NCI-H187 treated with DMSO at 0.1 percent for 48 hours (cell line): Measurements from ENCODE around the gene CA9.

Source experiments
- DNase-seq: peaks from one replicate; lab custom pipeline; 2025; lab: John Stamatoyannopoulos, UW

Gene CA9

GRCh38 chr9:35717132-35717870, 43.6 kb downstream of the CA9 start:
- no peak for DNase-seq

GRCh38 chr9:35718721-35719511, 45.2 kb downstream of the CA9 start:
- DNase-seq: no peak

DNA sequence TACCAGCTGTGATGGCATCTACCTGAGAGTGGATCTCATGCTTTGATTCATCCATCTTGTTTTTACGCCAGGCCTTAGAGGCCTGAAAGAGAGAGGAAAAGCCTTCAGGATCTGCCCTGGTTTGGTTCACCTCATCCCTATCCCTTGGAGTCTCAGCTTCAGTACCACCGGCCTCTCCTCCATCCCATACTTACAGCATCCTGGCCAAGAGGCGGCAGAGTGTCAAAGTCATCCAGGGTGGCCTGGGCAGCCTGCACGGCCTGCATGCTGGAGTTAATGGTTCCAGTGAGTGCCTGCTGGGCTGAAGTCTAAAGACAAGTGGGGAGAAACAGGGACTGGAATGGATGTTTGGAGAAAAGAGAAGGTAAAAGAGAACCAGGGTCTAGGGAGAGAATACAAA, 45.8 kb downstream of the CA9 start:
- DNase-seq: no peak

DNA sequence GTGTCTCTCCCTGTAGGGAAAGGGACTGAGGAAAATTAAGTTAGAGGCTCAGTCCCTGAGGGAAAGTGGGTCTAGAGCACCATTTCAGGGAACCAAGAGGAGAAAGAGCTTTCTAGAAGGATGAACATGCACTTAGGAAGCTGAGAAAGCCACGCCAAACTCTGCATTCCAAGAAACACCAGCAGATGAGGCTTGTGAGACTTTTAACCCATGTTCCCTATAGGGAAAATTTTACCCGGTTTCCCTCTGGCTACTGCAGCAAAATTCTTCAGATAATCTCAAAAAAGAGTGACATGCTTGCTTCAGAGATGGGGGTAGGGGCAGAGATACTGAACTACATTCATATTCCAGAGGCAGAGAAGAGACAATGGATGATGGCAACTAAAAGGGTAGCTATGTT, 49.7 kb downstream of the CA9 start:
- DNase-seq: no peak

DNA sequence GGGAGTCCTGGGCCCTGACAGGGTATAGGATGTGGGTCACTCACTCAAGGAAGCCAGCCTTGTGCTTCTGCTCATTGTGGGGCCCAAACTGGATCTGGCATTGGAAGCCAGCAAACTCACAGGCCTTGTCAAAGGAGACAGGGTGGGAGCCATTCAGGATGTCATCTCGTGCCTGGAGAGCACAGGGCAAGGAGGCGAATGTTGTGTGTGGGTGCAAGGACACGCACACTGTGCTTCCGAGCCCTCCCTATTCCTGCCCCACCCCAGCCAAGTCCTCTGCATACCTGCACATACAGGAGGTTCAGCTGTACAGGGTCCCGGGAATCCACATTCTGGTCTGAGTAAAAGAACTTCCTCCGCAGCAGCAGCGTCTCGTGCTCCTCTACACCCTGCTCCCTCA, 50.2 kb downstream of the CA9 start:
- no peak for DNase-seq

DNA sequence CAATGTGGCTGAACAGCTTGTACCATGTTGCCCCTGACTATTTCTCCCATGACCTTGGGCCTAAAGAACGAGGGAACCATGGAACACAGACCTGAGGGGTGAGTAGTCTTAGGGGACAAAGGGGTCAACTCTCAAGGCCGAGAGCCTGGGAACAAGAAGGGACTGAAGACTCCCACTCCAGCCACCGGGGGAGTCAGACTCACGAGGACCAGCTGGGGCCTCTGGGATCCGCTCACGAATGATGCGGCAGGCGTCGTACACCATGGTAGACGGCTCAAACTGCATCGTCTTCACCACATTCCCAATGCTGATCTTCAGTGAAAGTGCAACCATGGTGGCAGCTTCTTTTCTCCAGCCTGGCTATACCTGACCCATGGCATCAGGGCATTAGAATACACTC, 51.6 kb downstream of the CA9 start:
- no peak for DNase-seq

GRCh38 chr9:35726931-35727330, 53.2 kb downstream of the CA9 start:
- no peak for DNase-seq

DNA sequence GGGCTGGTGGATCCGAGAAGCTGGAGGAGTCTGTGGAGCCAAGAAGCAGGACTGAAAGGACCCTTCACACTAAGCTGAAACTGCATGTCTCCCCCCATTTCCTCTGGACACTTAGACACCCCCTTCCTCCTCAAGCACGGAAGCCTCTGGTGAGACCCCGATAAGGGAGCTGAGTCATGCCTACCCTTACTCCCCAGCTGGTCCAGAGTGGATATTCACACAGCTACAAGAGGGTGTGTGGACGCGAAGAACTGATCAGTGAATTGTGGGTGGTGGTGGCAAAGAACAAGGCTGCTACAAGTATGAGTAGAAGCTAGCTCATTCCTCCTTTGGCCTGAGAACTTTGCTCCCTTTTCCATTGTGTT, 53.9 kb downstream of the CA9 start:
- no peak for DNase-seq

GRCh38 chr9:35728041-35728971, 54.6 kb downstream of the CA9 start:
- no peak for DNase-seq

- DNase-seq: no peak
Measured at GRCh38 chr9:35729101-35729500, 55.4 kb downstream of the CA9 start.

GRCh38 chr9:35729700-35730485, 56.2 kb downstream of the CA9 start:
- DNase-seq: no peak

DNA sequence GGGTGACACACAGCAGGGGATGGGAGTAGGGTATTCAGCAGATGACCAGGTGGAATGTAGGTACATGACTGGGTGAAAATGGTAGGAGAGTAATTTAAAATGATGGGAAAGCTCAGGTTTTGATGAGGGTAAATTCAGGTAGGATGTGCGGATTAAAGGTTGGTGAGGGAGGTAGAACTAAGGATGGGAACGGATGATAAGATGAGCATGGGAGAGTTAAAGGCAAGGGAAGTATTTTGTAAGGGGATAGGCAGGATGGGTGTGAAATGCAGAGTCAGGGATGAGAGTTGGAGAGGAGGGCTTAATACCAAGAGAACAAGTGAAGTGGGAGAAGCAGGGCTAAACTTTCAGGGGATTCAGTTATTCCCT, 56.7 kb downstream of the CA9 start:
- DNase-seq: no peak
